ENCODE measurements around the gene PARVG.

DNA sequence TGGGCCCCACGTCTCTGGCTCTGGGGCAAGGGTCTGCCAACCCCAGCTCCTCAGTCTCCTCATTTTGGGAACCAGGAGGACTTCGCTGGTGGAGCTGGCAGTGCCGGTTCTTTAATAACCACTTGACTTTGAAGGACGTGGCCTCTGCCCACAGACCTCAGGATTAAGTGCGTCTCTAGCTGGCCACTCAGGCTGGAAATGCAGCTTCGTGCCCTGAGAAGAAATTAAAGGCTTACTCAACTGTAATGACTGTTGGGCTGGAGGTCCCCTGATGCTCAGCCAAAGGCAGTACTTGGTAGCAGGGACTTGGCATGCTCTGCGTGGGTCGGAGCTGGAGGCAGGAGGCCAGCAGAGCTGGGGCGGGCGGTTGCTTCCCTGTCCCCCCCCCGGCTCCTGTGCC lies 16.7 kb upstream of the PARVG start:
- TF ChIP-seq EZH2 (IDR thresholded peaks at IDR 0.05; ENCODE audit: insufficient read depth, poor library complexity, severe bottlenecking) (no peak), EZH2phosphoT487 (IDR thresholded peaks at IDR 0.05; ENCODE audit: insufficient read depth, low read depth) (no peak)

Data from GM23248 (cell line).